Choroid plexus epithelial cell (primary cell): ENCODE data around the gene IL16.
A peak's percentile ranks its signal among the peaks of the same experiment; 100 is the strongest.

Experiments
- DNase-seq: peaks from one replicate; pipeline ENCODE4 v3.0.0-alpha.2; 2010; ENCODE audit warnings: low read depth
- H3K4me3 ChIP-seq: 2 replicates; pipeline ENCODE4 v1.5.1; 2011; ENCODE audit warnings: low read depth, mild to moderate bottlenecking, control low read depth, low read length, moderate library complexity
- TF ChIP-seq, protein P1 (sequence below): conservative IDR thresholded peaks from 2 replicates; pipeline ENCODE4 v1.5.1; 2011; ENCODE audit warnings: low read depth, mild to moderate bottlenecking, control low read depth, inconsistent platforms, low read length, moderate library complexity

Gene IL16

DNA sequence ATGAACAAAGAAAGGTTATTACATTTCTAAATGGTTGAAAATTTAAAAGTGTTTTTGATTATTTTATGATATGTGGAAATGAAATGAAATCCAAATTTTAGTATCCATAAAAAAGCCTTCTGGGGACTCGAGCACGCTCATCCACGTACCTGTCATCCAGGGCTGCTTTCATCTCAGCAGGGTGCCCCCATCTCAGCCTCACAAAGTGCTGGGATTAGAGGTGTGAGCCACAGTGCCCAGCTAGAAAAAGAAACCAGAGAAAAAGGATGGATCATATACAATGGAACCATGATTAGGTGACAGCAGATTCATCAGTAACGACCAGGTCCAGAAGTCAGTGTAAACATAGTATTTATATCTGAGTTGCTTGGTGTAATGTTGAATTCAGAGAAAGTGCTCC is 77.6 kb downstream of the IL16 start:
- TF ChIP-seq, protein P1, sequence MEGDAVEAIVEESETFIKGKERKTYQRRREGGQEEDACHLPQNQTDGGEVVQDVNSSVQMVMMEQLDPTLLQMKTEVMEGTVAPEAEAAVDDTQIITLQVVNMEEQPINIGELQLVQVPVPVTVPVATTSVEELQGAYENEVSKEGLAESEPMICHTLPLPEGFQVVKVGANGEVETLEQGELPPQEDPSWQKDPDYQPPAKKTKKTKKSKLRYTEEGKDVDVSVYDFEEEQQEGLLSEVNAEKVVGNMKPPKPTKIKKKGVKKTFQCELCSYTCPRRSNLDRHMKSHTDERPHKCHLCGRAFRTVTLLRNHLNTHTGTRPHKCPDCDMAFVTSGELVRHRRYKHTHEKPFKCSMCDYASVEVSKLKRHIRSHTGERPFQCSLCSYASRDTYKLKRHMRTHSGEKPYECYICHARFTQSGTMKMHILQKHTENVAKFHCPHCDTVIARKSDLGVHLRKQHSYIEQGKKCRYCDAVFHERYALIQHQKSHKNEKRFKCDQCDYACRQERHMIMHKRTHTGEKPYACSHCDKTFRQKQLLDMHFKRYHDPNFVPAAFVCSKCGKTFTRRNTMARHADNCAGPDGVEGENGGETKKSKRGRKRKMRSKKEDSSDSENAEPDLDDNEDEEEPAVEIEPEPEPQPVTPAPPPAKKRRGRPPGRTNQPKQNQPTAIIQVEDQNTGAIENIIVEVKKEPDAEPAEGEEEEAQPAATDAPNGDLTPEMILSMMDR, result no peak
- H3K4me3 ChIP-seq, result no peak overlapping the region
- no peak for DNase-seq

DNA sequence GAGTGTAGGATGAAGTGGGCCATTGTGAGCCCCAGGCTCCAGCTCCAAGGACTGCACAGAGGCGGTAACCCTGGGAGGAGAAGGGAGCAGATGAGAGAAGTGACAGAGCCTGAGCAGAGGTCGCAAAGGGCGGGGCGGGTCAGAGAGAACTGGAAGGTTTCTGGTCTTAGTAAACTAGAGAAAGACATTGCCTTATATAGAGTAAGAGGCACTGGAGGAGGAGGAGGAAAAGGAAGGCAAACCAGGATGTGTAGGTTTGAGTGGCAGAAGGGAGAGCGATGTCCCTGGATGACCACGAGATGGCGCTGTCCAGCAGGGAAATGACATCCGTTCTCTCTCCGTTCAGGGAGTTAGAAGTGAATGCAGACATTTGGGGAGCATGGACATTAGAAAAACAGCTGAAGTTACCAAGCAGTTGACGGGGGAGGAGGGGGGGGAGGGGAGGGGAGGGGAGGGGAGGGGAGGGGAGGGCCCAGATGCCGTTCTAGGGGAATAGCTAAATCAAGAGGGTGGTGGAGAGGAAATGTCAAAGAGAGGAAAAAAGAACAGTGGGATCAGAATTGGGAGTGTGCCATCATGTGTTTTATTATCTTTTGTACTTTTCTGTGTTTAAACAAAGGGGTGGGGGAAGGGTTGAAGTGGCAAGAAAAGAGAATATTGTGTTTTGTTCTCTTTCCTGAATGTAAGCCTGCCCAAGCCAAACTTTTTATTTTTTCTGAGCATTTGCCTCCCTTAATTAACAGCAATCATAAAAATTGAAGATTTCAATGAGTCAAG is 78.4 kb downstream of the IL16 start:
- H3K4me3 ChIP-seq, result no peak overlapping the region
- TF ChIP-seq, protein P1, result peak; percentile 96
- peak; percentile 92 for DNase-seq

DNA sequence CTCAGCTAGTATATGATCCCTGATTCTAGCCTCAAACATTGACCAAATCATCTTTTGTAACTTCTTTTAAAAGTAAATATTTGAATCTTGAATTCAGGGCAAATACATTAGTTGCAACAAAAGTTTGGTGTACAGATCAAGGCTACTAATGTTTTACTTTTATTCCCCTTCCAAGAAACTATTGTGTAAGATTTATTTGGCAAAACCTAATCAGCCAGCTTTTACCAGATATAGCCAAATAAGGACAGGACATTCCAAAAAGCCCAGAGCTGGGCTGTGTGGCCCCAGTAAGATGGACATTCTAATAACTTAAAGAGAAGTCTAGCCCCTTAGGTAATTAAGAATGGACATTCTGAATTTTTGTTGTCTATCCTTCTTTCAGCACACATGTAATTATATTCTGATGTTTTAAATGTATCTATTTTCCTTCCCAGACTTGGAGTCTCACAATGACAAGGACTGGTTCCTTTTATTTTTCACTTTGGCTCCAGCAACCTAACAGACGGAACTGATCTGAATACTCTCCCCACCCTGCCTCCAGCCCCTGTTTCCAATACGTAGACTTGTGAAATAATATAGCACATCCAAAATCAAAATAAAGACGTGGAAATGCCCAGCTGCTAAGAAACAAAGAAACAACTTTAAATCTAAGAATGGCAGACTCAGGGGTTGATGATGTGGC is 79.2 kb downstream of the IL16 start:
- TF ChIP-seq, protein P1, result no peak
- no peak for DNase-seq
- no peak overlapping the region for H3K4me3 ChIP-seq

DNA sequence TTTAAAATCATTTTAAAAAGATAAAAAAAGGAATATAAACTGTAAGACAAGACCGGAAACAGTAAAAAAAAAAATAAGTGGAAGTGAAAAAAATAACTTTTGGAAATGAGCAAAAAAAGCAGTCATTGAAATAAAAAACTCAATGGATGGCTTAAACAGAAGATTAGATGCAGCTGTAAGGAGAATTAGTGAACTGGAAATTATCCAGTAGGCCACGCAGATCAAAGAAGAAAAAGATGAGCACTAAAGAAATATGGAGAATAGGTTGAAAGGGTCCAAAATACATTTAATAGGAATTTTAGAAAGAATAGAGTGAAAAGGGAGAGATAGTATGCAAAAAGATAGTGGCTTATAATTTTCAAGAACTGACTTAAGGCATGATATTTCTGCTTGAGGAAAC is 80.3 kb downstream of the IL16 start:
- H3K4me3 ChIP-seq, result no peak overlapping the region
- no peak for DNase-seq
- TF ChIP-seq, protein P1, result no peak

DNA sequence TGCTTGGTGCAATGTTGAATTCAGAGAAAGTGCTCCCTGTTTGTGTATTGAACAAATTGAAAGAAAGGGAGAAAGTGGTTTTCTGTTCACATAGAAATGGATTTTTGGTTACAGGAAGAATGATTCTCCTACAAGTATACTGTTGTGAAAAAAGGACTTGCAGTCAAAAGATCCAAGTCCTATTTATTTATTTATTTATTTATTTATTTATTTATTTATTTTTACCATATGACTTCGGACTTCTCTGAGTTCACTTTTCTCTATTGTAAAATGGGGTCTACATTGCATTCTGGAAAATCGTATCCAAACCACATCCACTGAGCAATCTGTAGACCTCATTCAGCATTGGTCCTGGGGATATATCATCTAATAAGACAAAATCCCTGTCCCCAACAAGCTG is 81.2 kb downstream of the IL16 start:
- TF ChIP-seq, protein P1, result no peak
- H3K4me3 ChIP-seq, result no peak overlapping the region
- no peak for DNase-seq

DNA sequence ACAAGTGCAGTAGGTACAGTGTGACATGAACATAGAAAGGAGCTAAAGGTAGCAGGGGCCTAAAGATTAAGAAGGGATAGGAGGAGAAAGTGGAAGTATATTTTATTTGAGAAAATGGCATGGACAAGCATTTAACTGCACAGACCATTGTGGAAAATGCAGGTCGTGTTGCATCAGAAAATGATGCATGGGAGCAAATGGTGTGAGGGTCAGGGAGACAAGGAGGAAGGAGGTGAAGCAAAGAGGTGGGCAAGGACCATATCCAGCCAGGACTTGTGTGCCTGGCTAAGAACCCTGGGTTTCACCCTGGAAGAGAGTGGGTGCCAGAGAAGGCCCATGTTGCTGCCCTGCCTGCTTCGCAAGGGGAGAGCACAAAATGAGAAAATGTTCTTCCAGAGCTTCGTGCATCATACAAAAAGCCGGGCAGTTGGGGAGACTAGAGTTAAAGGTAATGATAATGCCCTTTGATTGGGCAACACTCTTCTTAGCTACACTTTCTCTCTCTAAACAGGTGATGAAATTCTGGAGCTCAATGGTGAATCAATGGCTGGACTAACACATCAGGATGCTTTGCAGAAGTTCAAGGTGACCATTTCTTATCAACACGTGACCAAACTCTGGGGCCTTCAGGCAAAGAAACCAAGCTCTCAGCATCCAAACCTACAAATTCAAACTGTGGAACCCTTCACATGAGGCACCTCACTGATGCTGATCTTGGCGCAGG is 81.8 kb downstream of the IL16 start:
- TF ChIP-seq, protein P1, result no peak
- no peak for DNase-seq
- H3K4me3 ChIP-seq, result no peak overlapping the region
